ENCODE measurements around the gene ABCA2.

Gene ABCA2

GRCh38 chr9:137014166-137014565 is 13.9 kb downstream of the ABCA2 start:
- Histone ChIP-seq H3K4me1 (ENCODE audit: control insufficient read depth, insufficient read depth, low read length) (peaks cover 2% of the 10 kb centered on the region; the same call in 1 of the 2 replicates), H3K9me3 (ENCODE audit: control insufficient read depth, insufficient read depth, low read length) (no peaks in the 10 kb centered on the region), H3K4me3 (ENCODE audit: low read length) (no peak overlapping the region), H3K27me3 (ENCODE audit: control insufficient read depth, insufficient read depth, low read length) (no peaks in the 10 kb centered on the region), H3K36me3 (ENCODE audit: control insufficient read depth, insufficient read depth, low read length) (no peaks in the 10 kb centered on the region), H3K27ac (ENCODE audit: low read length) (no peak overlapping the region)
- no peak for DNase-seq (ENCODE audit: low read depth, low spot score)
- WGBS (ENCODE audit: insufficient coverage, insufficient read length) = no CpG with 5 or more reads among the region's 23 CpGs

GRCh38 chr9:137013571-137013940 is 14.5 kb downstream of the ABCA2 start:
- Histone ChIP-seq H3K4me3 (ENCODE audit: low read length) (no peak overlapping the region), H3K36me3 (ENCODE audit: control insufficient read depth, insufficient read depth, low read length) (no peaks in the 10 kb centered on the region), H3K27me3 (ENCODE audit: control insufficient read depth, insufficient read depth, low read length) (no peaks in the 10 kb centered on the region), H3K4me1 (ENCODE audit: control insufficient read depth, insufficient read depth, low read length) (peaks cover 2% of the 10 kb centered on the region; the same call in 1 of the 2 replicates), H3K9me3 (ENCODE audit: control insufficient read depth, insufficient read depth, low read length) (no peaks in the 10 kb centered on the region), H3K27ac (ENCODE audit: low read length) (no peak overlapping the region)
- no CpG with 5 or more reads among the region's 20 CpGs for WGBS (ENCODE audit: insufficient coverage, insufficient read length)
- DNase-seq (ENCODE audit: low read depth, low spot score) = no peak

DNA sequence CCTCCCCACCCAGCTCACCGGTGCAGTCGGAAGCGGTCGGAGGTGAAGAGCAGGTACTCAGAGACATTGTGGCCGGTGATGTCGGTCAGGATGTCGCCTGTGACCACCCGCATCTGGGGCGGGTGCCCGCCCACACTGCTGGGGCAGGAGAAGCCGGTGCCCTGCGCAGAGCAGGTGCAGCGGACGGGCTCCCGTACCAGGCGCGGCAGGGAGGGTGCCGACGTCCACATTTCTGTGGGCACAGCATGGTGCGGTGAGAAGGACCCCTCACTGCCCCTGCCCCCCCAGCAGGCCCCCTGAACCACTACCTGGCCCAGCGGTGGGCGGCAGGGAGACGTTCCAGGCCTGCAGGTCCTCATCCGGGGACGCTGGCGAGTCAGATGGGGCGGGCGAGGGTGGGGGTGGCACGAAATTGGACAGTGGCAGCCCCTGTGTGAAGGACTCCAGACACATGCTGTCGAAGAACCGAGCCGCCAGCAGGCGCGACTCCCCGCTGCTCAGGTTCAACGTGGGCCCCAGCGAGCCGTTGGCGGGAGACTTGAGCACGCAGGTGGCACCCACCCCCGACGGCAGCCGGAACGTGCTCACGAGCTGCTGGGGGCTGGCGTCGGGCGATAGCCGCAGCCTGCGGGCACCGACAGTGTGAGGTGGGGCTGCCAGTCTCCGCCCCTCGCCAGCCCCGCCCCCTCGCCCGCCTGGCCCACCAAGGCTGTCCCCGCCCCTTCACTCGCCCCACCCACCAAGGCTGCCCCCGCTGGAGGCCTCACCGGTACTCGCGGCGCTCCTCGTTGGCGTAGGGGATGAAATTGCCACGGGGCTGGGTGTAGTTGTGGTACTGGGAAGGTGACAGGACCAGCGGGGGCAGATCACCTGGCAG is 15.1 kb downstream of the ABCA2 start:
- H3K4me1 ChIP-seq (ENCODE audit: control insufficient read depth, insufficient read depth, low read length) = peaks cover 2% of the 10 kb centered on the region; the same call in 1 of the 2 replicates
- H3K27ac ChIP-seq (ENCODE audit: low read length) = no peak overlapping the region
- H3K27me3 ChIP-seq (ENCODE audit: control insufficient read depth, insufficient read depth, low read length) = no peaks in the 10 kb centered on the region
- no peak for DNase-seq (ENCODE audit: low read depth, low spot score)
- H3K36me3 ChIP-seq (ENCODE audit: control insufficient read depth, insufficient read depth, low read length) = no peaks in the 10 kb centered on the region
- H3K4me3 ChIP-seq (ENCODE audit: low read length) = no peak overlapping the region
- WGBS (ENCODE audit: insufficient coverage, insufficient read length) = no CpG with 5 or more reads among the region's 67 CpGs
- H3K9me3 ChIP-seq (ENCODE audit: control insufficient read depth, insufficient read depth, low read length) = no peaks in the 10 kb centered on the region

- peaks cover 2% of the 10 kb centered on the region; the same call in 1 of the 2 replicates for H3K4me1 ChIP-seq (ENCODE audit: control insufficient read depth, insufficient read depth, low read length)
- no peak for DNase-seq (ENCODE audit: low read depth, low spot score)
- no peaks in the 10 kb centered on the region for H3K27me3 ChIP-seq (ENCODE audit: control insufficient read depth, insufficient read depth, low read length)
- no peaks in the 10 kb centered on the region for H3K36me3 ChIP-seq (ENCODE audit: control insufficient read depth, insufficient read depth, low read length)
- no peak overlapping the region for H3K27ac ChIP-seq (ENCODE audit: low read length)
- H3K4me3 ChIP-seq (ENCODE audit: low read length) = no peak overlapping the region
- WGBS (ENCODE audit: insufficient coverage, insufficient read length) = no CpG with 5 or more reads among the region's 39 CpGs
- no peaks in the 10 kb centered on the region for H3K9me3 ChIP-seq (ENCODE audit: control insufficient read depth, insufficient read depth, low read length)
Observed at GRCh38 chr9:137011907-137012675, 15.9 kb downstream of the ABCA2 start.

GRCh38 chr9:137011156-137011555 is 16.9 kb downstream of the ABCA2 start:
- no peak for DNase-seq (ENCODE audit: low read depth, low spot score)
- H3K4me1 ChIP-seq (ENCODE audit: control insufficient read depth, insufficient read depth, low read length) = peaks cover 2% of the 10 kb centered on the region; the same call in 1 of the 2 replicates
- H3K9me3 ChIP-seq (ENCODE audit: control insufficient read depth, insufficient read depth, low read length) = no peaks in the 10 kb centered on the region
- no peaks in the 10 kb centered on the region for H3K27me3 ChIP-seq (ENCODE audit: control insufficient read depth, insufficient read depth, low read length)
- no CpG with 5 or more reads among the region's 24 CpGs for WGBS (ENCODE audit: insufficient coverage, insufficient read length)
- H3K4me3 ChIP-seq (ENCODE audit: low read length) = no peak overlapping the region
- H3K36me3 ChIP-seq (ENCODE audit: control insufficient read depth, insufficient read depth, low read length) = no peaks in the 10 kb centered on the region
- no peak overlapping the region for H3K27ac ChIP-seq (ENCODE audit: low read length)

DNA sequence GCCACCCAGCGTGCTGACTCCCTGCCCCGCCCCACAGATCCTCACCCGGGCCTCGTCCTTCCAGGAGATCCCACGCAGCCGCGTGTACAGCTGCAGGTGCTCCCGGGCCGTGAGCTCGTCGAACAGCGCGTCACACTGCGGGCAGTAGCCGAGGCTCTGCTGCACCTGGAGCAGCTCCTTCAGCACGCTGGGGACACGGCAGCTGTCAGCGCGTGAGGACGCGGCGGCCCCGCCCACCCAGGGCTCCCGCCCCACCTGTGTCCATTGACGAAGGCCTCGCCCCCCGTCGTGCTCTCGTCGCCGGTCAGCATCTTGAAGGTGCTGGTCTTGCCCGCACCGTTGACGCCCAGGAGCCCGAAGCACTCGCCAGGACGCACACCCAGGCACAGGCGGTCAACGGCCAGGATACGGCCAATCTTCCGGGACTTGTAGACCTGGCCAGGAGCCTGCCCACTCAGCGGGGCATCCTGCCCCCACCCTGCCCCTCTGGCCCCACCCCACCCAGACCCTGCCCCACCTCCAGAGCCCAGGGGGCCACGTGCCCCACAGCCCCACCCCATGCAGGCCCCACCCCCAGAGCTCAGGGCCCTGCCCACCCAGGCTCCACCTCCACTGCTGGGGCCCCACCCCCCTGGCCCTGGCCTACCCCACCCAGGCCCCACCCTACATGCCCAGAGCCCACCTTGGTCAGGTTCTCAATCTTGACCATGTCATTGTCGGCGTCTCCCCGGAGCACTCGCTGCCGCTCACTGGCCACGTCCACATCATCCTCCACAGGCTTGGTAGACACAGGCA is 17.9 kb downstream of the ABCA2 start:
- WGBS (ENCODE audit: insufficient coverage, insufficient read length) = no CpG with 5 or more reads among the region's 49 CpGs

DNA sequence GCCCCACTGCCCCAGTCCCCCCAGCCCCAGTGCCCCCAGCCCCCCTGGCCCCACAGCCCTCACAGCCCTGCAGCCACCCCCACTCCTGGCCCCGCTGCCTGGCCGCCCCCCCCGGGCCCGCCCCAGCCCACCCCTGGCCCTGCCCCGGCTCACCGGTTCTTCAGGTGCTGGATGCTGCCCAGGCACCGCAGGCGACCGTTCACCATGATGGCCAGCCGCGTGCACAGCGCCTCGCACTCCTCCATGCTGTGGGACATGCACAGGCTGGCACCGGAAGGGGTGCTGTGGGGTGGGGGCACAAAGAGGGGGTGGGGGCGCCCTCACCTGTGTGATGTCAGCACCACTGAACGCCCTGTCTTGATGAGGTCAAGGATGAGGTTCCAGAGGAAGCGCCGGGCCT is 18.8 kb downstream of the ABCA2 start:
- no peaks in the 10 kb centered on the region for H3K27me3 ChIP-seq (ENCODE audit: control insufficient read depth, insufficient read depth, low read length)
- DNase-seq (ENCODE audit: low read depth, low spot score) = no peak
- H3K36me3 ChIP-seq (ENCODE audit: control insufficient read depth, insufficient read depth, low read length) = no peaks in the 10 kb centered on the region
- no peak overlapping the region for H3K4me3 ChIP-seq (ENCODE audit: low read length)
- peaks cover 2% of the 10 kb centered on the region; the same call in 1 of the 2 replicates for H3K4me1 ChIP-seq (ENCODE audit: control insufficient read depth, insufficient read depth, low read length)
- no peaks in the 10 kb centered on the region for H3K9me3 ChIP-seq (ENCODE audit: control insufficient read depth, insufficient read depth, low read length)
- no CpG with 5 or more reads among the region's 18 CpGs for WGBS (ENCODE audit: insufficient coverage, insufficient read length)
- no peak overlapping the region for H3K27ac ChIP-seq (ENCODE audit: low read length)

More for the DNA sequence above, 17.9 kb downstream of the ABCA2 start:
- H3K36me3 ChIP-seq (ENCODE audit: control insufficient read depth, insufficient read depth, low read length) = no peaks in the 10 kb centered on the region
- no peaks in the 10 kb centered on the region for H3K27me3 ChIP-seq (ENCODE audit: control insufficient read depth, insufficient read depth, low read length)
- no peak for DNase-seq (ENCODE audit: low read depth, low spot score)
- peaks cover 2% of the 10 kb centered on the region; the same call in 1 of the 2 replicates for H3K4me1 ChIP-seq (ENCODE audit: control insufficient read depth, insufficient read depth, low read length)
- H3K27ac ChIP-seq (ENCODE audit: low read length) = no peak overlapping the region
- no peaks in the 10 kb centered on the region for H3K9me3 ChIP-seq (ENCODE audit: control insufficient read depth, insufficient read depth, low read length)
- H3K4me3 ChIP-seq (ENCODE audit: low read length) = no peak overlapping the region

DNA sequence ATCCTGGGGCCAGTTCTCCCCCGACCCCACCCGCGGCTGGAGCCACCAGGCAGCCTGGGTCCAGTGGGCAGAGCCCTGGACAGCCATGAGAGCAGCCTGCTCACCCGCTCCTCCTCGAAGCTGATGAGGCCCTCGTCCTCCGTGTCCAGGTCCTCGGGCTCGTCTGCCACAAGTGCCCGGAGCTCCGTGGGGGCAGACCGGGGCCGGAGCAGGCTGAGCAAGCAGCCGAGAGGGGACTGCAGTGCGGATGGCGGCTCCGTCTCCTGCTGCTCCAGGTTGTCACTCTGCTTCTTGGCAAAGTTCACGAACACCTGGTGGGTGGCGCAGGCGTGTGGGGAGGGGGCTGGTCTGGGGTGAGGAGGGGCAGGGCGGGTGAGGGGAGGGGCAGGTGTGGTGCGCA is 19.7 kb downstream of the ABCA2 start:
- H3K9me3 ChIP-seq (ENCODE audit: control insufficient read depth, insufficient read depth, low read length) = no peaks in the 10 kb centered on the region
- H3K36me3 ChIP-seq (ENCODE audit: control insufficient read depth, insufficient read depth, low read length) = no peaks in the 10 kb centered on the region
- no peak overlapping the region for H3K4me3 ChIP-seq (ENCODE audit: low read length)
- no CpG with 5 or more reads among the region's 22 CpGs for WGBS (ENCODE audit: insufficient coverage, insufficient read length)
- DNase-seq (ENCODE audit: low read depth, low spot score) = no peak
- no peaks in the 10 kb centered on the region for H3K27me3 ChIP-seq (ENCODE audit: control insufficient read depth, insufficient read depth, low read length)
- H3K4me1 ChIP-seq (ENCODE audit: control insufficient read depth, insufficient read depth, low read length) = peaks cover 2% of the 10 kb centered on the region; the same call in 1 of the 2 replicates
- H3K27ac ChIP-seq (ENCODE audit: low read length) = no peak overlapping the region

DNA sequence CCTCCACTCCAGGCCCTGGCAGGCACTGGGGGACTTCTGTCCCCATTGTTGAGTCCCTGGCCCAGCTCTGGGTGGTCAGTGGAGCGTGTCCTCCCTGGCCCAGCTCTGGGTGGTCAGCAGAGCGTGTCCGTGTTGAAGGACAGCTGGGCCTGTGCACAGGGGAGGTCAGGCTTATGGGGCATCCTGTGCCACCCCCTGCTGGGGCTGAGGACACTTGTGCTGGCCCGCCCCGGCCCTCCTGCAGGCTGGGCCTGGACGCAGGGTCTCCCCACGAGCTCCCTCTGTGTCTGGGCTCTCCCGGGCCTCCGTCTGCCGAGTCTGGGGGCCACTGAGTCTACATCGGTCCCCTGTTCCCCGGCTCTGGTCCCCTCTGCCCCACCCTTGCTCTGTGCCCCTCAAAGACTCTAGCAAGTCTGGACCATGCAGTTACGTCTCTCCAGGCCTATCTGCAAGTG is 20.2 kb downstream of the ABCA2 start:
- no peaks in the 10 kb centered on the region for H3K4me1 ChIP-seq (ENCODE audit: control insufficient read depth, insufficient read depth, low read length)
- H3K27me3 ChIP-seq (ENCODE audit: control insufficient read depth, insufficient read depth, low read length) = no peaks in the 10 kb centered on the region
- H3K4me3 ChIP-seq (ENCODE audit: low read length) = no peak overlapping the region
- no peak for DNase-seq (ENCODE audit: low read depth, low spot score)
- H3K36me3 ChIP-seq (ENCODE audit: control insufficient read depth, insufficient read depth, low read length) = no peaks in the 10 kb centered on the region
- no CpG with 5 or more reads among the region's 13 CpGs for WGBS (ENCODE audit: insufficient coverage, insufficient read length)
- H3K27ac ChIP-seq (ENCODE audit: low read length) = no peak overlapping the region
- H3K9me3 ChIP-seq (ENCODE audit: control insufficient read depth, insufficient read depth, low read length) = no peaks in the 10 kb centered on the region

Data from iPS DF 6.9 (cell line).